MCF 10A (cell line): Measurements from ENCODE around the gene ZNF700. TPM values are rescaled to one million over a fixed set of nuclear protein-coding genes. Genes with fewer than 3 reads are reported as not detected.
"Not testable (repeated sequence)": the region's sequence is repeated elsewhere in the genome, so short reads cannot be mapped to it uniquely, and the experiment has no call there.

ENCODE experiments used
- BruUV-seq: library from RNA; stranded (reverse); fragments of 400-500 nt; replicated peaks from 2 replicates; lab custom pipeline; 2021; lab: Mats Ljungman, UMichigan
- CTCF ChIA-PET: fragments of 300-600 bp; sonication (Branson Sonifier 250); formaldehyde crosslinking; extraction: SDS; loops from one replicate; lab custom pipeline; 2021; ENCODE audit warnings: antibody characterized with exemption, inconsistent platforms; lab: Yijun Ruan, JAX
- POLR2A ChIA-PET: fragments of 300-600, 350-650 bp; sonication (Branson Sonifier 250); formaldehyde crosslinking; extraction: SDS; loops from one replicate; lab custom pipeline; 2020; ENCODE audit warnings: antibody characterized with exemption, inconsistent platforms; lab: Yijun Ruan, JAX
- DNase-seq: peaks from one replicate; pipeline ENCODE4 v3.0.0-alpha.2; 2018; ENCODE audit not compliant: unreplicated experiment
- H3K27ac Mint-ChIP-seq: one replicate; pipeline ENCODE4 v1.8.0; 2022; ENCODE audit warnings: mild to moderate bottlenecking, low read depth, mixed read lengths; ENCODE audit not compliant: unreplicated experiment
- H3K27me3 Mint-ChIP-seq: one replicate; pipeline ENCODE4 v1.8.0; 2022; ENCODE audit warnings: mixed read lengths; ENCODE audit not compliant: insufficient read depth, unreplicated experiment
- H3K36me3 Mint-ChIP-seq: one replicate; pipeline ENCODE4 v1.8.0; 2022; ENCODE audit warnings: mild to moderate bottlenecking, moderate library complexity, mixed read lengths; ENCODE audit not compliant: insufficient read depth, unreplicated experiment
- H3K4me1 Mint-ChIP-seq: one replicate; pipeline ENCODE4 v1.8.0; 2022; ENCODE audit warnings: mixed read lengths; ENCODE audit not compliant: insufficient read depth, unreplicated experiment
- H3K4me3 Mint-ChIP-seq: one replicate; pipeline ENCODE4 v1.8.0; 2022; ENCODE audit warnings: mild to moderate bottlenecking, moderate library complexity, mixed read lengths; ENCODE audit not compliant: unreplicated experiment
- H3K9me3 Mint-ChIP-seq: one replicate; pipeline ENCODE4 v1.8.0; 2022; ENCODE audit warnings: mixed read lengths; ENCODE audit not compliant: unreplicated experiment
- intact Hi-C: fragments of 100-400 bp; cut with micrococcal nuclease; formaldehyde crosslinking; loops from 2 replicates; pipeline ENCODE4 v1.14.1; 2022
- total RNA-seq: library from RNA; stranded (reverse); gene quantifications from 2 replicates; pipeline ENCODE4 v1.2.3, GENCODE V29; 2022
- TF ChIP-seq, protein P1 (sequence below): fragments of 200-600 bp; IDR thresholded peaks from one replicate; pipeline ENCODE4 v1.8.0; 2022; ENCODE audit warnings: antibody characterized with exemption, mild to moderate bottlenecking; ENCODE audit not compliant: unreplicated experiment

The ZNF700 gene
- total RNA-seq, 1 experiment from 2014 or later: 5.9 TPM

DNA sequence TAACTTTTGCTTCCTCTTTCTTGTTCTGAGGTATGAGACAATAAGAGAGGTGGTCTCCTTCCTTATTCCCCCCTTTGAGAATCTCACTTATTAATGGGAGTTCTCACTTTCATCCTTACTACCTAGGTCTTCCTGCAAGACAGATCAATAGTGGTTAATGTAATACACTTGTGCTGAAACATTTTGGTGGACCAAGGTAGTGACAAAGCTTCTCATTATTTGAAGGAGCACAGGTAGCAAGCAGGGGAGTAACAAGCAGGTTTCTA lies 17.9 kb downstream of the ZNF700 start:
- BruUV-seq: no TSS peak
- Mint-ChIP-seq H3K4me3 (no peak overlapping the region), H3K27me3 (no peaks in the 10 kb centered on the region), H3K36me3 (peaks cover 31% of the 10 kb centered on the region), H3K27ac (no peak overlapping the region), H3K9me3 (peaks cover 17% of the 10 kb centered on the region), H3K4me1 (no peaks in the 10 kb centered on the region)
- TF ChIP-seq, protein P1, sequence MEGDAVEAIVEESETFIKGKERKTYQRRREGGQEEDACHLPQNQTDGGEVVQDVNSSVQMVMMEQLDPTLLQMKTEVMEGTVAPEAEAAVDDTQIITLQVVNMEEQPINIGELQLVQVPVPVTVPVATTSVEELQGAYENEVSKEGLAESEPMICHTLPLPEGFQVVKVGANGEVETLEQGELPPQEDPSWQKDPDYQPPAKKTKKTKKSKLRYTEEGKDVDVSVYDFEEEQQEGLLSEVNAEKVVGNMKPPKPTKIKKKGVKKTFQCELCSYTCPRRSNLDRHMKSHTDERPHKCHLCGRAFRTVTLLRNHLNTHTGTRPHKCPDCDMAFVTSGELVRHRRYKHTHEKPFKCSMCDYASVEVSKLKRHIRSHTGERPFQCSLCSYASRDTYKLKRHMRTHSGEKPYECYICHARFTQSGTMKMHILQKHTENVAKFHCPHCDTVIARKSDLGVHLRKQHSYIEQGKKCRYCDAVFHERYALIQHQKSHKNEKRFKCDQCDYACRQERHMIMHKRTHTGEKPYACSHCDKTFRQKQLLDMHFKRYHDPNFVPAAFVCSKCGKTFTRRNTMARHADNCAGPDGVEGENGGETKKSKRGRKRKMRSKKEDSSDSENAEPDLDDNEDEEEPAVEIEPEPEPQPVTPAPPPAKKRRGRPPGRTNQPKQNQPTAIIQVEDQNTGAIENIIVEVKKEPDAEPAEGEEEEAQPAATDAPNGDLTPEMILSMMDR: no peak
- ChIA-PET CTCF (interaction anchor here (1.4 to 2.5 kb wide), 2 partner anchors 19 to 198 kb away, joined by 4 to 10 read pairs; partner anchors contain the start of genes ZNF20 and ZNF700), POLR2A (interaction anchor here (1.0 kb wide), 1 partner anchor 12 kb away, joined by 3 read pairs; no protein-coding TSS in a partner anchor)
- intact Hi-C loops: no loop called here
- DNase-seq: peak; percentile 12

DNA sequence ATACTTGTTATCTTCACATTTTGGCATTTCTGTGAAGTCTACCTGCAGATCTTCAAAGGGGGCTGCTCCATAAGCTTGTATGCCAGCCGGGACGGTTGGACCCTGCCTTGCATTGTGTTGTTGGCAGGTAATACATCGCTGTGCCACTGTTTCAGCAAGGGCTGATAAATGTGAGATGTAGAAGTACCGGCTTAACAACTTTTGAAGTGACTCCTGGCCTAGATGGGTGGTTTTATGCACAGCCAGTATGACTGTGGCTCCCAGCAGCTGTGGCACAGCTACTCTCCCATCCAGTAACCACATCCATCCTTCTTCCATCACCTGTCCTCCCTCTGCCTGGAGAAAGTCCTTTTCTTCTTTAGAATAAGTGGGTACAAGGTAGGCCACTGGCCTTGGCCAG lies 19.7 kb downstream of the ZNF700 start:
- DNase-seq: no peak
- no peaks in the 10 kb centered on the region for H3K27me3 Mint-ChIP-seq
- ChIA-PET CTCF (interaction anchor here (0.6 to 2.5 kb wide), 2 partner anchors 20 to 141 kb away, joined by 3 to 10 read pairs; partner anchors contain the start of gene ZNF700), POLR2A (no interaction called here)
- no TSS peak for BruUV-seq
- no peak overlapping the region for H3K4me3 Mint-ChIP-seq
- H3K36me3 Mint-ChIP-seq: peaks cover 45% of the 10 kb centered on the region
- TF ChIP-seq, protein P1: no peak
- no peak overlapping the region for H3K27ac Mint-ChIP-seq
- intact Hi-C loops: no loop called here
- peaks cover 28% of the 10 kb centered on the region for H3K9me3 Mint-ChIP-seq
- H3K4me1 Mint-ChIP-seq: no peaks in the 10 kb centered on the region

DNA sequence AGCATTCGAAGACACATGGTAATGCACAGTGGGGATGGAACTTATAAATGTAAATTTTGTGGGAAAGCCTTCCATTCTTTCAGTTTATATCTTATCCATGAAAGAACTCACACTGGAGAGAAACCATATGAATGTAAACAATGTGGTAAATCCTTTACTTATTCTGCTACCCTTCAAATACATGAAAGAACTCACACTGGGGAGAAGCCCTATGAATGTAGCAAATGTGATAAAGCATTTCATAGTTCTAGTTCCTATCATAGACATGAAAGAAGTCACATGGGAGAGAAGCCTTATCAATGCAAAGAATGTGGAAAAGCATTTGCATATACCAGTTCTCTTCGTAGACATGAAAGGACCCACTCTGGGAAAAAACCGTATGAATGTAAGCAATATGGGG lies 23.7 kb downstream of the ZNF700 start:
- H3K9me3 Mint-ChIP-seq: peaks cover 11% of the 10 kb centered on the region
- TF ChIP-seq, protein P1: no peak
- no peaks in the 10 kb centered on the region for H3K27me3 Mint-ChIP-seq
- ChIA-PET POLR2A (no interaction called here), CTCF (interaction anchor here (1.3 kb wide), 1 partner anchor 151 kb away, joined by 4 read pairs; no protein-coding TSS in a partner anchor)
- peaks cover 63% of the 10 kb centered on the region for H3K36me3 Mint-ChIP-seq
- intact Hi-C loops: no loop called here
- H3K27ac Mint-ChIP-seq: no peak overlapping the region
- no peak for DNase-seq
- no TSS peak for BruUV-seq
- H3K4me3 Mint-ChIP-seq: no peak overlapping the region
- H3K4me1 Mint-ChIP-seq: no peaks in the 10 kb centered on the region

DNA sequence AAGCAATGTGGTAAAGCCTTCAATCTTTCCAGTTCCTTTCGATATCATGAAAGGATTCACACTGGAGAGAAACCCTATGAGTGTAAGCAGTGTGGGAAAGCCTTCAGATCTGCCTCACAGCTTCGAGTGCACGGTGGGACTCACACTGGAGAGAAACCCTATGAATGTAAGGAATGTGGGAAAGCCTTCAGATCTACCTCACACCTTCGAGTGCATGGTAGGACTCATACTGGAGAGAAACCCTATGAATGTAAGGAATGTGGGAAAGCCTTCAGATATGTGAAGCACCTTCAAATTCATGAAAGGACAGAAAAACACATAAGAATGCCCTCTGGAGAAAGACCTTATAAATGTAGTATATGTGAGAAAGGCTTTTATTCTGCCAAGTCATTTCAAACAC lies 24.3 kb downstream of the ZNF700 start:
- POLR2A ChIA-PET: no interaction called here
- BruUV-seq: no TSS peak
- H3K9me3 Mint-ChIP-seq: peaks cover 11% of the 10 kb centered on the region
- peaks cover 61% of the 10 kb centered on the region for H3K36me3 Mint-ChIP-seq
- H3K4me1 Mint-ChIP-seq: no peaks in the 10 kb centered on the region
- no peak overlapping the region for H3K4me3 Mint-ChIP-seq
- peak; percentile 5 for DNase-seq
- H3K27me3 Mint-ChIP-seq: no peaks in the 10 kb centered on the region
- TF ChIP-seq, protein P1: no peak
- intact Hi-C loops: no loop called here
- CTCF ChIA-PET: no interaction called here
- H3K27ac Mint-ChIP-seq: no peak overlapping the region

DNA sequence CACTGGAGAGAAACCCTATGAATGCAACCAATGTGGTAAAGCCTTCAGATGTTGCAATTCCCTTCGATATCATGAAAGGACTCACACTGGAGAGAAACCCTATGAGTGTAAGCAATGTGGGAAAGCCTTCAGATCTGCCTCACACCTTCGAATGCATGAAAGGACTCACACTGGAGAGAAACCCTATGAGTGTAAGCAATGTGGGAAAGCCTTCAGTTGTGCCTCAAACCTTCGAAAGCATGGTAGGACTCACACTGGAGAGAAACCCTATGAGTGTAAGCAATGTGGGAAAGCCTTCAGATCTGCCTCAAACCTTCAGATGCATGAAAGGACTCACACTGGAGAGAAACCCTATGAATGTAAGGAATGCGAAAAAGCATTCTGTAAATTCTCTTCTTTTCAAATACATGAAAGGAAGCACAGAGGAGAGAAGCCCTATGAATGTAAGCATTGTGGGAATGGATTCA lies 24.7 kb downstream of the ZNF700 start:
- H3K27ac Mint-ChIP-seq, H3K4me1 Mint-ChIP-seq, intact Hi-C loops, CTCF ChIA-PET, DNase-seq, POLR2A ChIA-PET, H3K27me3 Mint-ChIP-seq, BruUV-seq, H3K4me3 Mint-ChIP-seq: not testable (repeated sequence)
- Mint-ChIP-seq H3K9me3 (peaks cover 11% of the 10 kb centered on the region), H3K36me3 (peaks cover 58% of the 10 kb centered on the region)
